ENCODE results near the gene MEGF8. TPM values are rescaled to one million over a fixed set of nuclear protein-coding genes. Genes with fewer than 3 reads are reported as not detected.

MEGF8 gene
- total and polyA plus RNA-seq, 4 donors: 1.2 to 13.7 (median 9.4) TPM

DNA sequence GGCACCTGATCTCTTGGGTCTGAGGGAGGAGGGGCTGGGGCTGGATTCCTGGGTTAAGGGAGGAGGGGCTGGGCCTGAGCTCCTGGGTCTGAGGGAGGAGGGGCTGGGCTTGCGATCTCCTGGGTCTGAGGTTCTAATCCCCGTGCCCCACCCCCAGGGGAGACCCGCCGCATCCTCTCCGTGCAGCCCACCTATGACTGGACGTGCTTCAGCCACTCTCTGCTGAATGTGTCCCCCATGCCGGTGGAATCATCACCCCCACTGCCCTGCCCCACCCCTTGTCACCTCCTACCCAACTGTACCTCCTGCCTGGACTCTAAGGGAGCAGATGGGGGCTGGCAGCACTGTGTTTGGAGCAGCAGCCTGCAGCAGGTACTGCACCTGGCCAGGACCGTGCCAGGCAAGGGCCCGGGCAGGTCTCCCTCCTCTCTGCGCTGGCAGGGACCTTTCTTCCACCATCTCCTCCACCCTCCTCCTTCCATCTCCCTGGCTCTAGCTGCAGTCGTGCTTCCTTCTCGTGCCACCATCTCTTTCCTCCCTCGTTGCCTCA, 37.5 kb downstream of the MEGF8 start (continued):
- no peak for TF ChIP-seq EGR1 (IDR thresholded peaks at IDR 0.05; ENCODE audit: low read depth in 2 of 2)

DNA sequence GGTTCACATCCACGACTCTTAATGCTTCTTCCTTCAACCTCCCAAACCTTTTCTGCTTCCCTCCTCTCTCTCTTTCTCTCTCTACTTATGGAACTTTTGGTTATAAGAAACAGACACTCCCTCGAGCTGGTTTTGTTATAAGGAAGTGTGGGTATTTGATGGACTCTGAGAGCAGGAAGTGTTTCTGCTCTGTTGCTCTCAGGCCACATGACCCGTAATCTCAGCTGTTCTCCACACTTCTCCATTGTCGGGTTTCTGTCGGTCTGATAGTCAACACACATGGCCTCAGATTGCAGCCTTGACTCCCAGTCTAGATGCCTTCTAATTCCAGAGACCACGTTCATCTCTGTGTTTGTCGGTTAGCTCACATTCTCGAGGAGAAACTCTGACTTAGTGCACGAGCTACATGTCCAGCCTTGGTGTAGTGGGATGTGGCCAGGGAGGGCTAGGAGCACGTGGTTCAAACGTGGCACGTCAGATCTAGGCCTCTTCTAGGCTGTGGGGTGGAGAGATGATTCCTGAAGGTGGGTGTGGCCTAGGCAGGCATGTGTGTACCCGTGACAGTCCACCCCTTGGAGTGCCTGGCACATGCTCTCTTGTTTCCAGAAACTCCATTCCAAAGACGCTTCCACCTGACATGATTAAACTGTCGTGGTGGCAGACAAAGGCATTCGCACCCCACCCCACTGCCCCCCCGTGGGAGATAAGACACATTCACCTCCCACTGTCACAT, 38.3 kb downstream of the MEGF8 start:
- no peak for DNase-seq (ENCODE audit: low spot score)
- H3K36me3 ChIP-seq (ENCODE audit: control insufficient read depth in 4 of 4, insufficient read depth in 3 of 4, low read depth in 1 of 4, low read length in 3 of 4): peaks cover 1 to 25% (median 14%) of the 10 kb centered on the region in 4 donors
- no peak overlapping the region for H3K27ac ChIP-seq (ENCODE audit: low read depth in 1 of 2, low read length in 2 of 2)
- TF ChIP-seq RXRA (IDR thresholded peaks at IDR 0.05) (no peak), REST (IDR thresholded peaks at IDR 0.05) (no peak), CTCF (IDR thresholded peaks at IDR 0.05; ENCODE audit: low read depth, low read length, missing input control) (no peak)
- 93% methylated on average over 17 of the region's 17 CpGs for WGBS
- H3K4me1 ChIP-seq (ENCODE audit: control insufficient read depth in 4 of 4, insufficient read depth in 4 of 4, low read length in 3 of 4): no peaks in the 10 kb centered on the region
- H3K9me3 ChIP-seq (ENCODE audit: control insufficient read depth in 4 of 4, low read length in 3 of 4): peaks cover 2 to 10% (median 8%) of the 10 kb centered on the region in 4 donors
- H3K4me3 ChIP-seq (ENCODE audit: low read depth in 1 of 3, low read length in 3 of 3): peak overlapping the region in 1 of 3 donors; percentile 25
- no peak overlapping the region for H3K9ac ChIP-seq (ENCODE audit: low read depth in 1 of 2, low read length in 2 of 2)
- H3K27me3 ChIP-seq (ENCODE audit: control insufficient read depth in 4 of 4, insufficient read depth in 4 of 4, low read length in 3 of 4): no peaks in the 10 kb centered on the region

- no peak overlapping the region for H3K27ac ChIP-seq (ENCODE audit: low read depth in 1 of 2, low read length in 2 of 2)
- H3K9ac ChIP-seq (ENCODE audit: low read depth in 1 of 2, low read length in 2 of 2): no peak overlapping the region
- no peaks in the 10 kb centered on the region for H3K4me1 ChIP-seq (ENCODE audit: control insufficient read depth in 4 of 4, insufficient read depth in 4 of 4, low read length in 3 of 4)
- H3K27me3 ChIP-seq (ENCODE audit: control insufficient read depth in 4 of 4, insufficient read depth in 4 of 4, low read length in 3 of 4): no peaks in the 10 kb centered on the region
- DNase-seq (ENCODE audit: low spot score): no peak
- 93% methylated on average over 1 of the region's 1 CpG for WGBS
- TF ChIP-seq REST (IDR thresholded peaks at IDR 0.05) (no peak), HNF4G (IDR thresholded peaks at IDR 0.05) (no peak)
- no peak overlapping the region for H3K4me3 ChIP-seq (ENCODE audit: low read depth in 1 of 3, low read length in 3 of 3)
- peaks cover 4 to 17% (median 14%) of the 10 kb centered on the region in 4 donors for H3K36me3 ChIP-seq (ENCODE audit: control insufficient read depth in 4 of 4, insufficient read depth in 3 of 4, low read depth in 1 of 4, low read length in 3 of 4)
- H3K9me3 ChIP-seq (ENCODE audit: control insufficient read depth in 4 of 4, low read length in 3 of 4): peaks cover 2 to 10% (median 8%) of the 10 kb centered on the region in 4 donors
Observed at GRCh38 chr19:42366673-42367072, 41.2 kb downstream of the MEGF8 start.

Measured in liver (tissue), 9 donors.